B cell (primary cell): ENCODE measurements around the gene SLC1A4.

Experiments
- CTCF ChIP-seq: fragments of 200-600 bp; IDR thresholded peaks from one replicate; pipeline ENCODE4 v1.8.0; 2022; ENCODE audit warnings: antibody characterized with exemption, mild to moderate bottlenecking
- EZH2 ChIP-seq: IDR thresholded peaks from 2 replicates; pipeline ENCODE4 v1.6.1; 2012; ENCODE audit warnings: borderline replicate concordance, low read depth, mild to moderate bottlenecking, moderate library complexity, low read length; ENCODE audit not compliant: insufficient read depth, poor library complexity, severe bottlenecking

- TF ChIP-seq CTCF: no peak
- TF ChIP-seq EZH2: no peak
Observed at GRCh38 chr2:65026704-65027464, 37.7 kb downstream of the SLC1A4 start.
